HG03460 (cell line): Measurements from ENCODE around the gene FAM174C.

Source experiments
- ATAC-seq: cut with Tn5 transposase; IDR thresholded peaks from one replicate; pipeline ENCODE4 v1.9.1; 2021; ENCODE audit not compliant: unreplicated experiment

The FAM174C gene

DNA sequence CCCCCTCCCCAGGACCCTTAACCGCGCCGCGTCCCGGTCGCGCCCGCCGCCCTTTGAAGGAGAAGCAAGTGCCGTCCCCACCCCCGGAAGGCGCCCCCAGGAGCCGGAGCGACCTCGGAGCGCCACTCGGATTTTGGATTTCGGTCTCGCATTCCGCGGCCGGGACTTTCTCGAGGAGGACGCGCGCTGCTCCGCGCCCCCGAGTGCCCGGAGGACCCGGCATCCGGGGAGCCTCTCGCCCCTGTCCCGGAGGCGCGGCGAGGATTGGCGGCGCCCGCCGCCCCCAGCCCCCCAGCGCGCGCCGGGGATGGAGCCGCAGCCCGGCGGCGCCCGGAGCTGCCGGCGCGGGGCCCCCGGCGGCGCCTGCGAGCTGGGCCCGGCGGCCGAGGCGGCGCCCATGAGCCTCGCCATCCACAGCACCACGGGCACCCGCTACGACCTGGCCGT lies 25.3 kb upstream of the FAM174C start:
- no peak for ATAC-seq

DNA sequence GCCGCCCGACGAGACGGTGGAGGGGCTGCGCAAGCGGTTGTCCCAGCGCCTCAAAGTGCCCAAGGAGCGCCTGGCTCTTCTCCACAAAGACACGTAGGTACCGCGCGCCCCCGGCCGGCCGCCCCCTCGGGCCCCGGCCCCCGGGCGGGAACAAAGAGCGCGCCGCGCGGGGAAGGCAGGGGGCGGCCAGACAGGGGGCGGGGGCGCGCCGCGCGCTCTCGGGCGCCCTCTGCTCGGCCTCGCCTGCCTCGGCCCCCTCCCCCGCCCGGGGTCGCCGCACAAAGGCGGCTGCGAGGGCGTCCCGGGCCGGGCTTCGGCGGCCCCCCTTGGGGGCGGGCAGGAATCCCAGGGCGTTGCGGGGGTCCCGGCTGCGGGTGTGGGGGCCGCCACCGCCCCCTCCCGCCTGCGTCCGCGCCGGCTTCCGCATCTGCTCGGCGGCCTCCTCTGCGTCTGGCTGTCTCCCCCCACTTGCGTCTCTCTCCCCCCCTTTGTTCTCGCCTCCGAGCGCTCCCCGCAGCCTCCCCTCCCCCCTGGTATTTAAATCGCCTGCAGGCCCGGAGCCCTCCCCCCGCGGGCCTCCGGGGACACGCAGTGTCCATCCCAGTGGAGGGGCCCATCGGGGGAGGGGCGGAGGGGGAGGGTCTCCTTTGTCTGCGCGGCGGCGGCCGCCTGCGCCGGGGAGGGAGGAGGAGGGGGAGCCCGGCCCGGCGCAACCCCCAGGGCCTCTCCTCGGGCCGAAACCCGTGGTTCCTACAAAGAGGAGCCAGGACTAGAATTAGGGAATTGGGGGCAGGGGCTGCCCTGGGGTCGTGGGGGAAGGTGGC lies 24.7 kb upstream of the FAM174C start:
- ATAC-seq, result no peak

DNA sequence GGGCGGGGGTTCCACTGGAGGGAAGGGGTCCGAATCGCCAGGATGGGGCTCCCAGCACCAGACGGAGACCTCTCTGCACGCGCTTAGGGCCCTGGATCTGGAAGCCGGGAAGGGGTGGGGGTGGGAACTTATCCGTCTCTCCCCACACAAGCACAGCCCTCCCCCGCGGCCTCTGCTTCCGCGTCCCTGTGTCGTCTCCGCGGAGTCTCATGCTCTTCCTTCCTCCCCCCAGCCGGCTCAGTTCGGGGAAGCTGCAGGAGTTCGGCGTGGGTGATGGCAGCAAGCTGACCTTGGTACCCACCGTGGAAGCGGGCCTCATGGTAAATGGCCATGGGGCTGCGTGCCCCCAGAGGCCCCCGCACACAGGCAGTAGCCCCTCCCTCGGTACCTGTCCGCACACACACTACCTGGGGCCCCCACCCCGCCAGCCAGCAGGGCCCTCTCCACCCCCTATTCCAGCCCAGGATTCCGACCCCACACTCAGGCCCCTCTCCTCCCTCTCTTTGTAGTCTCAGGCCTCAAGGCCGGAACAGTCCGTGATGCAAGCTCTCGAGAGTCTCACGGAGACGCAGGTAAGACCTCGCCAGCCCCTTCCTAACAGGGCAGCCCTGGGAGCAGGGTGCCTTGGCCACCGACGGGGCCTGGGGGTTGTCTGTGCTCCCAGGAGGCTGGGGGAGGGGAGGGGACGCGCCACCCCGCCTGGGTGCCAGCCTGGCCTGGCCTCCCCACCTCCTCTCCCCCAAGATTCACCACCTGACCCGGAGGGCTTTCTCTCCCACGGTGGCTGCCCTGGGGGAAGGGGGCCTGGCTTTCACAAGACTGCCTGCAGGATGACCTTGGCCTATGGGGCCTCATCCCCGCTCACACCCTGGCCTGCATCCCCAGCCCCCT lies 23.8 kb upstream of the FAM174C start:
- ATAC-seq, result no peak

DNA sequence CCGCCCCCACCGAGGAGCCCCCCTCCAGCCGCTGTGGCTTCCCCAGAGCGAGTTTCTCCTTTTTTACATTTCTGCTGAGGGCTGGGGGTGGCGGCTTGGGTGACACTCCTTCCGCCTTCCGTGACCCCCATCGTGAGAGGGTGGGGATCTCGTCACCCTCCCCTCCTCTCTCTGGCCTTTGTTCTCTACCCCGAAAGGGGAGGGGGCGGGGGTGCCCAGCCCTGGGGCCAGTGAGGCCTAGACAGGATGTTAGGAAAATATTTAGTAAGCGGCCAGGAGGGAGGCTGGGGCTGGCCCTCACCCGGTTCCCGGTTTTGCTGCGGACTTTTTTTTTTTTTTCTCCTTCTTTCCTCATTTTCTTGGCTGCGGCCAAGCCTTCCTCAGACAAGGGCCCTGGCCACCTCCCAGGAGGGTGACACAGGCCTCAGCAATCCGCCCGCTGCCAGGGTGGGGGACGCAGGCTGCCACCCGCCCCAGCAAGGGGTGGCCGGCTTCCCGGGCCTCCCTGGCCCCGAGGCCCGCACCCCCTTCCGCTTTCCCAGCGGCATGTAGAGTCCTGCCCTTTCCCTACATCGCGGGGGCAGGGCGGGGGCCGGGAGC lies 23.0 kb upstream of the FAM174C start:
- no peak for ATAC-seq

DNA sequence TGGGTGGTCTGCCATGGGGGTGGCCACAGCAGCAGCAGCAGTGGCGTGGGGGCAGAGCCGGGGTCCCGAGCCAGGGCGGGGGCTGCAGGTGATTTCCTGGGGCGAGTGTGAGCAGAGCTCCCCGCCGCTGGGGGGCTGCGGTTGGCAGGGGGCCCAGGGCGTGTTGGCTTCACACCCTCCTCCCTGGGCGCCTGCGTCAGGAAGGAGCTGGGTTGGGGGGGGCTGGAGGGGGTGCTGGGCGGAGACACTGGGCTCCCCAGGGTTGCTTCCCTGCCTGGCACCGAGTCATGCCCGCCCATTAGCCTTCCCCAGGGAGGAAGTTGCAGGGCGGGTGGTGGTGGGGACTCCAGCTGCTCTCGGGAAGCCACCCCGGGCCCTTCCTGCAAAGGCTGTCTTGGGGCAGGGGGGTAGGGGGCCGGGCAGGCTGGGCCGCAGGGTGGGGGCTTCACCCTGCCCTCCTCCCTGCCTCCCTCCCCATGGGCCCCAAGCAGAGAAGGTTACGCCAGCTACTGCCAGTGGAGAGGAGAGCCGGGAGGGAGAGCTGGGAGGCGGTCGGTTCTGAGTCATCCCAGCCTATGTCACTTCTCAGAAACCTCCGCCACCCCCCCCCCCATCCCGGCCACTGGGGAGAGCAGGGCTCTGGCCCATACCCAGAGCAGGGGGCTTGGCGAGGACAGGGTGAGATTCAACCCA lies 22.4 kb upstream of the FAM174C start:
- no peak for ATAC-seq

- ATAC-seq, result no peak
Measured at GRCh38 chr19:1253514-1254080, 21.7 kb upstream of the FAM174C start.

DNA sequence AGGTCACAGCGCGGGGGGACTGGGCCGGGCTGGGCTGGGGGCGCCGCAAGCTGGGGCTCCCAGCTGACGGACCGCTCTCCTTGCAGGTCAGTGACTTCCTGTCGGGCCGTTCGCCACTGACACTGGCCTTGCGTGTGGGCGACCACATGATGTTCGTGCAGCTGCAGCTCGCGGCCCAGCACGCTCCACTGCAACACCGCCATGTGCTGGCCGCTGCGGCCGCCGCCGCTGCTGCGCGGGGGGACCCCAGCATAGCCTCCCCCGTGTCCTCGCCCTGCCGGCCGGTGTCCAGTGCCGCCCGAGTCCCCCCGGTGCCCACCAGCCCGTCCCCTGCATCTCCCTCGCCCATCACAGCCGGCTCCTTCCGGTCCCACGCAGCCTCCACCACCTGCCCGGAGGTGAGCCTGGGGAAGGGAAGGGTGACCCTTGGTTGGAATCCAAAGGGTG lies 21.2 kb upstream of the FAM174C start:
- ATAC-seq, result no peak

DNA sequence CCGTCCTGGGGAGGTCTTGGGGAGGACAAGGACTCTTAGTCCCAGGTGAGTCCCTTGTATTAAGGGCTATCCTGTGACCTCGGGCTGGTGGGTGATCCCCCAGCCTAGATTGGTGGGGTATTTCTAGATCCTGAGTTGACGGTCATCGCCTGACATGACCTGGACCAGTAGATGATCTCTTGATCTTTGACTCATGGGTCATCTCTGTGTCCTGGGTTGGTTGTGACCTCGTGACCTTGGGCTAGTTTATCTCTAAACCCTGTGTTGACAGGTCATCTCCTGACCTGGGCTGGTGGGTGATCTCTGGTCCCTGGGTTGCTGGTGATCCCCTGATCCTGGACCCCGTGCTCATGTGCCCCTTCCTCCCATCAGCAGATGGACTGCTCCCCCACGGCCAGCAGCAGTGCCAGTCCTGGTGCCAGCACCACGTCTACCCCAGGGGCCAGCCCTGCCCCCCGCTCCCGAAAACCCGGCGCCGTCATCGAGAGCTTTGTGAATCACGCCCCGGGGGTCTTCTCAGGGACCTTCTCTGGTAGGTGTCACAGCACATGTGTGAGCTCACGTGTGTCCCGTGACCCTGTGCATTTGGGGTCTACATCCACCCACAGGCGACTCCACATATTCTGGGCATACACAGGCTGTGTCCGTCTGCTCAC lies 20.7 kb upstream of the FAM174C start:
- no peak for ATAC-seq

DNA sequence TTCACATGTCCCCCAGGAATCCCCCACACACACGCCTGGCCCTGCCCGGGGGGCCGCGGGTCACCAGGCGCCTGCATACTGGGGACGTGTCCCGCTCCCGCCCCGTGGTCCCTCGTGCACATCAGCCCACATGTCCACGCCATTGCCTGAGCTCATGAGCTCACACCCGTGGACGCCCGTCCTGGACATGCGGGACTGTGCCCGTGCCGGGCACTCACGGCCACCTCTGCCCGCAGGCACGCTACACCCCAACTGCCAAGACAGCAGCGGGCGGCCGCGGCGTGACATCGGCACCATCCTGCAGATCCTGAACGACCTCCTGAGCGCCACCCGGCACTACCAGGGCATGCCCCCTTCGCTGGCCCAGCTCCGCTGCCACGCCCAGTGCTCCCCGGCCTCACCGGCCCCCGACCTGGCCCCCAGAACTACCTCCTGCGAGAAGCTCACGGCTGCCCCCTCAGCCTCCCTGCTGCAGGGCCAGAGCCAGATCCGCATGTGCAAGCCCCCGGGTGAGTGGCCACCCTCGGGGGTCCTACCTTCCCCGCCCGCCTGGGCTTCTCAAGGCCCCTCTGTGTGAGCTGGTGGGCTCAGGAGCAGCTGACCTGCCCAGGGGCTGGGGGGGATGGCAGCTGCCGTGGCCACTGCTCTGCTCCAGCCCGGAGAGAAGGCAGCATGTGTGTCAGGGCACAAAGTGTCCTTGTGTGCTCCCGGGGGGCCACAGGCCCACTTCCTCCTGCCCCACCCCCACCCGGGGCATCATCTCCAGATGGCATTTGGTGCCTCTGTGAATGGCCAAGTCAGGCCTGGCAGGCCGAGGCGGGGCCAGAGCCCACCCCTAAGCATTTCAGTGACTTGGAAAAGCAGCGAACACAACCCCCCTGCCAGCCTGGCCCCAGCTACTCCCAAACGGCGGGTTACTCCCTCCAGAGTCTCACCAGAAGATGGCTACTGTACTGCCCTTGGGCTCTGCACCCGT lies 19.9 kb upstream of the FAM174C start:
- no peak for ATAC-seq

- ATAC-seq, result no peak
Measured at GRCh38 chr19:1256646-1257474, 18.5 kb upstream of the FAM174C start.

DNA sequence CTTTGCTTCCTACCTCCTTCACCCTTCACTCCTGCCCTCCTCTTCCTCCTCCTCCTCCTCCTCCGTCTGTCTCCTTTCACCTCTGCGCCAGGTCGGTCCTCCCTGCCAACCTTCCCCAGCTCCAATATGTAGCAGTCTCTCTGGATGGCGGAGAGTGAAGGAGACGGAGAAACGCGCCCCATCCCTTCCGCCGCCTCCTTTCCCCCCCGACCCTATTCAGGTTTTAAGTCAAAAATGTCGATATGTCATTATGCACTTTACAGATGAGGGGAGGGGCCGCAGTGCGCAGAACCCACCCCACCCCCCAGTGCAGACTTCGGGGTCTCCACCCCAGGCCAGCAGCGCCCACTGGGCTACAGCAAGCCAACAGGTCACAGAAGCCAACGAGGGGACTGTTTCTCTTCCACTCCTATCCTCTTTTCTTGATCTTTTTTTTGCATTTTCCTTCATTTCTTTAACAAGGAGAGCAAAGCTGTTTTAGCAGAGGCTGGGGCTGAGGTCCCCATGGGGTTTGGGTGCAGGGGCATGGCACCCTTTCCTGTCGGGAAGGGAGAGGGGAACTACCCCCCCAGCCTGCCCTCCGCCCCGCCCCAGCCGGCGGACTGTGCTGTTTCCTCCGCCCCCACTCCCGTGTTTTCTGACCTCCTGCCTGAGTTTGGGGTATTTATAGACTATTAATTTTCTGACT lies 17.7 kb upstream of the FAM174C start:
- no peak for ATAC-seq

- no peak for ATAC-seq
Measured at GRCh38 chr19:1258163-1258492, 17.2 kb upstream of the FAM174C start.

DNA sequence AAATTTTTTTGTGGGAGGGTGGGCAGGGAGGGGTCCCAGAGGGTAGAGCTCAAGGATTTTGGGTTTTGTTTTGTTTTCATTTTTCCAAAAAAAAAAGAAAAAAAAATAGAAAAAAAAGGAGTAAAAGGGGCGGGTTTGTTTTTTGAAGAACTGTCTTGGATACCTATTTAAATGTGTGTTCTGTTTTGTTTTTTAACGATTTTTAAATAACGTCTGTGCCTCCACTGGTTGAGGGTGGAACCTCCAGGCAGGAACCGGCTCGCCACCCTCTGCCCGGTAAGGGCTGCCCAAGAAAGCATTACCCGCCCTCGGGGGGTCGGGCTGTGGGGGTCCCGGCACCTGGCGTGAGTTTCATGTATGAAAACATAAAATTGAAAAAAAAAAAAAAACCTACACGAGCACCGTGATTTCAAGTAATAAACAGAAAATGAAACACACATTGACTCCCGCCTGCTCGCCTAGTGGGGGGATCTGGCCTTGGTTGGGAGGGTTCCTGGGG lies 16.6 kb upstream of the FAM174C start:
- ATAC-seq, result no peak

GRCh38 chr19:1259206-1259875 lies 16.0 kb upstream of the FAM174C start:
- no peak for ATAC-seq

GRCh38 chr19:1259876-1260748 lies 15.2 kb upstream of the FAM174C start:
- no peak for ATAC-seq
